ENCODE data around the gene HMGCLL1. TPM values are rescaled to one million over a fixed set of nuclear protein-coding genes. Genes with fewer than 3 reads are reported as not detected.

Gene HMGCLL1
- total RNA-seq, 4 donors from 2014 or later = 0.83 to 4.3 (median 1.6) TPM

DNA sequence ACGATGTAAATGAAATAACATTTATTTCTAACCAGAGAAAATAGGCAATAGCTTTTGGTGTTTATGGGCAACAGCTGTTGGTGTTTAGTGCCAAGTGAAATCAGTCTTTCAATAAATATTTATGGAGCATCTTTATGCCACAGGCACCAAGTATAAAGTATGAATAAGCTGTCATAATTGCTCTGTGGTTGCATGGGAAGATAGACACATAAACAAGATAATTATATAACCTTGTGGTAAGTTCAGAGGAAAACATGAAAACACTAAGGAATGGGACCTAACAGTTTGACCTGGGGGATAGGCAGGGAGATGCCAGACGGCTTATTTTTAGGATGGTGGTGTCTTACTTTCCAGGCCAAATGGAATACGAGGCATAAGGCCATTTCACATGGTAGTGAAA, 140.8 kb downstream of the HMGCLL1 start:
- TF ChIP-seq, protein P1, sequence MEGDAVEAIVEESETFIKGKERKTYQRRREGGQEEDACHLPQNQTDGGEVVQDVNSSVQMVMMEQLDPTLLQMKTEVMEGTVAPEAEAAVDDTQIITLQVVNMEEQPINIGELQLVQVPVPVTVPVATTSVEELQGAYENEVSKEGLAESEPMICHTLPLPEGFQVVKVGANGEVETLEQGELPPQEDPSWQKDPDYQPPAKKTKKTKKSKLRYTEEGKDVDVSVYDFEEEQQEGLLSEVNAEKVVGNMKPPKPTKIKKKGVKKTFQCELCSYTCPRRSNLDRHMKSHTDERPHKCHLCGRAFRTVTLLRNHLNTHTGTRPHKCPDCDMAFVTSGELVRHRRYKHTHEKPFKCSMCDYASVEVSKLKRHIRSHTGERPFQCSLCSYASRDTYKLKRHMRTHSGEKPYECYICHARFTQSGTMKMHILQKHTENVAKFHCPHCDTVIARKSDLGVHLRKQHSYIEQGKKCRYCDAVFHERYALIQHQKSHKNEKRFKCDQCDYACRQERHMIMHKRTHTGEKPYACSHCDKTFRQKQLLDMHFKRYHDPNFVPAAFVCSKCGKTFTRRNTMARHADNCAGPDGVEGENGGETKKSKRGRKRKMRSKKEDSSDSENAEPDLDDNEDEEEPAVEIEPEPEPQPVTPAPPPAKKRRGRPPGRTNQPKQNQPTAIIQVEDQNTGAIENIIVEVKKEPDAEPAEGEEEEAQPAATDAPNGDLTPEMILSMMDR (IDR thresholded peaks at IDR 0.05) = no peak
- TF ChIP-seq EP300 (IDR thresholded peaks at IDR 0.05) (no peak), POLR2AphosphoS5 (IDR thresholded peaks at IDR 0.05) (no peak), POLR2A (IDR thresholded peaks at IDR 0.05; ENCODE audit: low read depth) (no peak)
- intact Hi-C loops (cut with DNase I) = no loop called here
- WGBS = 91% methylated on average over 3 of the region's 3 CpGs

DNA sequence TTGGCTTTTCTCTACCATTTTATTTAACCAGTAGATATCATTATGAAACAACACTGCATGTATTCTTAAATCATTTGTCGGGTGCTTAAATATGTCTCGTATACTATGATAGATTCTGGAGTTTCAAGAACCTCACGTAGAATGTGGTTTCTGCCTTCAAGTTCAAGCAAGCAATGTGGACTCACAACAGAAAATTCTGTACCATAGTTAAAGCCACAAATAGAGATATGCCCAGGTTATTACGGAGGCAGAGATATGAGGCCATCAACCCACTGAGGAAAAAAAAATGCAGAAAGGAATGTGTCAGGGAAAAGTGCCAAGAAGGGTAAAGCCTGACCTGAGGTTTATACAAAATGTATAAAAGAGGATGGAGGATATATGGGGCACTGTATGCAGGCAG, 141.9 kb downstream of the HMGCLL1 start:
- TF ChIP-seq POLR2A (IDR thresholded peaks at IDR 0.05; ENCODE audit: low read depth) = no peak
- TF ChIP-seq, protein P1 (IDR thresholded peaks at IDR 0.05) = no peak
- TF ChIP-seq EP300 (IDR thresholded peaks at IDR 0.05) = no peak
- no peak for TF ChIP-seq POLR2AphosphoS5 (IDR thresholded peaks at IDR 0.05)
- 83% methylated on average over 4 of the region's 4 CpGs for WGBS
- H3K36me3 ChIP-seq = no peaks in the 10 kb centered on the region

More for the DNA sequence above, 140.8 kb downstream of the HMGCLL1 start:
- H3K4me1 ChIP-seq = no peaks in the 10 kb centered on the region
- DNase-seq (ENCODE audit: extremely low spot score) = no peak
- no peaks in the 10 kb centered on the region for H3K27me3 ChIP-seq
- H3K4me3 ChIP-seq = no peak overlapping the region
- no peaks in the 10 kb centered on the region for H3K36me3 ChIP-seq
- no peak overlapping the region for H3K27ac ChIP-seq (replicated peaks in 1 of 4)
- H3K9me3 ChIP-seq = no peaks in the 10 kb centered on the region

DNA sequence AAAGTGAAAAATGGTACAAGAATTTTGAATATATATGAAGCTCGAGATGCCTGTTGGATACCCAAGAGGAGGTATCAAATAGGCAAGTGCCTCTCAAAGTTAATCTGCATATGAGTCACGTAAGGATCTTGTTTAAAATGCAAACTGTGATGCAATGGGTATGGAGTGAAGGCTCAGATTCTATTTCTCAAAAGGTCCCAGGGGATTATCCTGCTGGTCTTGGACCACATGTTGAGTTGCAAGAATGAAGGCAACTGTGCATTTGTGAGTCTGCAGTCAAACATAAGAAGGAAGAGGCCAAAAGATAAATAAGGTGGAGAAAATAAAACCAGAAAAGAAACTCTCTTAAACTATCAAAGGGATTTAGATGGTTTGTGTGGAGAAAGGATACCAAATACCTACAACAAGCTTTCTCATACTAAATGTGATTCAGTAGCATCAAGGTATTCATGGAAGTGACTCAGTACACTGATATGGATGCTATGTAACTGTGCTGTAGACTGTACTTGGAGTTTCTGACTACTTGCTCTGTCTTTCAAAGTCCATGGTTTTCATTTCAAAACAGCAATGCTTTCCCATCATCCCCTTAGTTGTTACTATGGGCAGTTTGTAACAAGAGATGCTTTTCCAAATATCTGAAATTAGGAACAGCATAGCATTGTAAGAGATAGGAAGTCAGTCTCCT, 145.4 kb downstream of the HMGCLL1 start:
- Histone ChIP-seq H3K9me3 (no peaks in the 10 kb centered on the region), H3K36me3 (no peaks in the 10 kb centered on the region), H3K27ac (replicated peaks in 1 of 4) (no peak overlapping the region), H3K4me3 (no peak overlapping the region), H3K4me1 (no peaks in the 10 kb centered on the region), H3K27me3 (no peaks in the 10 kb centered on the region)
- 76% methylated on average over 2 of the region's 2 CpGs for WGBS
- TF ChIP-seq, protein P1 (IDR thresholded peaks at IDR 0.05) = no peak
- TF ChIP-seq EP300 (IDR thresholded peaks at IDR 0.05) = no peak
- no peak for TF ChIP-seq POLR2AphosphoS5 (IDR thresholded peaks at IDR 0.05)
- no peak for TF ChIP-seq POLR2A (IDR thresholded peaks at IDR 0.05; ENCODE audit: low read depth)
- no peak for DNase-seq (ENCODE audit: extremely low spot score)
- intact Hi-C loops (cut with DNase I) = no loop called here

More for the DNA sequence above, 141.9 kb downstream of the HMGCLL1 start:
- Histone ChIP-seq H3K27ac (replicated peaks in 1 of 4) (no peak overlapping the region), H3K27me3 (no peaks in the 10 kb centered on the region), H3K4me3 (no peak overlapping the region), H3K4me1 (no peaks in the 10 kb centered on the region), H3K9me3 (no peaks in the 10 kb centered on the region)
- no peak for DNase-seq (ENCODE audit: extremely low spot score)
- intact Hi-C loops (cut with DNase I) = no loop called here

DNA sequence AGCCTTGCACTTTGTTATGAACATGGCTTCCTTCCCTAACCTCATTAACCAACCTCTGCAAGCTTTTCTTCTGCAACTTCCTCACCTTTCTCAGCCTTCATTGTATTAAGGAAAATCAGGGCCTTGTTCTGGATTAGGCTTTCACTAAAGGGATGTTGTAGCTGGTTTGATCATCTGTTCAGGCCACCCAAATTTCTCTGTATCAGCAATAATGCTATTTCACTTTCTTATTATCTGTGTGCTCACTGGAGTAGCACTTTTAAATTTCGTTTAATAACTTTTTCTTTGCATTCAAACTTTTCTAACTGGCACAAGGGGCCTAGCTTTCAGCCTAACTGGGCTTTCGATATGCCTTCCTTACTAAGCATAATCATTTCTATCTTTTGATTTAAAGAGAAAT, 155.1 kb downstream of the HMGCLL1 start:
- Histone ChIP-seq H3K27me3 (no peaks in the 10 kb centered on the region), H3K9me3 (no peaks in the 10 kb centered on the region), H3K27ac (replicated peaks in 1 of 4) (no peak overlapping the region), H3K4me3 (no peak overlapping the region), H3K4me1 (no peaks in the 10 kb centered on the region), H3K36me3 (no peaks in the 10 kb centered on the region)
- 77% methylated on average over 2 of the region's 2 CpGs for WGBS
- intact Hi-C loops (cut with DNase I) = no loop called here
- TF ChIP-seq, protein P1 (IDR thresholded peaks at IDR 0.05) = no peak
- TF ChIP-seq EP300 (IDR thresholded peaks at IDR 0.05) (no peak), POLR2A (IDR thresholded peaks at IDR 0.05; ENCODE audit: low read depth) (no peak), POLR2AphosphoS5 (IDR thresholded peaks at IDR 0.05) (no peak)
- DNase-seq (ENCODE audit: extremely low spot score) = no peak

DNA sequence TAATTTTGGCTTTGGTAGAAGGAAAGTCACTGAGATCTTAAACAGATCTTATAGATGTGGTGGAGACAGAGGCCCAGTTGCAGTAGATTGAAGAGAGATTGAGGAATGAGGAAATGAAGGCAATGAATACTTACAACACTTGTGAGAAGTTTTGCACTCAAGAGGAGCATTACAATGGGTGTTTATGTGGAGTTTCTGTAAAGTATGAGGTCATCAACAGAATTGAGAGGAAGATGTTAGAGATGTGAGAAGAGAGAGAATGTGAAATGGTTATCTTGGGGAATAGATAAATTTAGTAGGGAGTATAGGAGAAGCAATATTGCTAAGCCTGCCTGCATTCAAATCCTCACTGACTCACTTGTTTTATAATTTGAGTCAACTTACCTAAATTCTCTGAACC, 168.3 kb downstream of the HMGCLL1 start:
- no peaks in the 10 kb centered on the region for H3K9me3 ChIP-seq
- no peaks in the 10 kb centered on the region for H3K27me3 ChIP-seq
- no peaks in the 10 kb centered on the region for H3K4me1 ChIP-seq
- TF ChIP-seq, protein P1 (IDR thresholded peaks at IDR 0.05) = no peak
- no peak for TF ChIP-seq POLR2A (IDR thresholded peaks at IDR 0.05; ENCODE audit: low read depth)
- no peak for TF ChIP-seq EP300 (IDR thresholded peaks at IDR 0.05)
- TF ChIP-seq POLR2AphosphoS5 (IDR thresholded peaks at IDR 0.05) = no peak
- DNase-seq (ENCODE audit: extremely low spot score) = no peak
- intact Hi-C loops (cut with DNase I) = no loop called here
- no peak overlapping the region for H3K27ac ChIP-seq (replicated peaks in 1 of 4)
- H3K36me3 ChIP-seq = no peaks in the 10 kb centered on the region
- H3K4me3 ChIP-seq = no peak overlapping the region

Data from esophagus muscularis mucosa (tissue), 4 donors.